SK-N-SH (cell line): Measurements from ENCODE around the gene AP1S1. TPM values are rescaled to one million over a fixed set of nuclear protein-coding genes. Genes with fewer than 3 reads are reported as not detected.
A peak's percentile ranks its signal among the peaks of the same experiment; 100 is the strongest.

ENCODE experiments used
- CTCF ChIA-PET: fragments of 300-600, 350-600 bp; formaldehyde crosslinking; extraction: SDS; loops from one replicate; lab custom pipeline; 2021; lab: Yijun Ruan, JAX
- POLR2A ChIA-PET: fragments of 350-600 bp; sonication (Branson Sonifier 250); formaldehyde crosslinking; extraction: SDS; loops from one replicate; lab custom pipeline; 2020; ENCODE audit warnings: antibody characterized with exemption, inconsistent platforms; lab: Yijun Ruan, JAX
- DNase-seq: peaks from one replicate; pipeline ENCODE4 v3.0.0; 2012
- H2AFZ ChIP-seq: fragments of 200-600 bp; sonication (generic); 2 replicates; pipeline ENCODE4 v1.8.1; 2016; ENCODE audit warnings: antibody characterized with exemption, mild to moderate bottlenecking, low read depth
- H3F3A ChIP-seq: fragments of 200-600 bp; sonication (generic); replicated peaks from 2 replicates; pipeline ENCODE3; 2016; ENCODE audit warnings: antibody characterized with exemption, mild to moderate bottlenecking; ENCODE audit not compliant: insufficient read depth
- H3K27ac ChIP-seq, 2 experiments: fragments of 200-500 bp in 1 of 2; fragments of 200-600 bp in 1 of 2; sonication (Bioruptor generic) in 1 of 2; sonication (generic), shearing (Covaris generic) in 1 of 2; 2 replicates each; pipeline versions ENCODE4 v1.5.1 to v1.6.1; 2014 to 2016; ENCODE audit warnings: low read depth in 2 of 2, inconsistent platforms in 1 of 2, low read length in 1 of 2, mild to moderate bottlenecking in 1 of 2, mixed read lengths in 1 of 2
- H3K27me3 ChIP-seq: fragments of 200-600 bp; sonication (generic), shearing (Covaris generic); 2 replicates; pipeline ENCODE4 v1.6.1; 2016; ENCODE audit warnings: mixed run types; ENCODE audit not compliant: insufficient read depth
- H3K36me3 ChIP-seq, 2 experiments: fragments of 200-500 bp in 1 of 2; fragments of 200-600 bp in 1 of 2; sonication (Bioruptor generic) in 1 of 2; sonication (generic) in 1 of 2; replicated peaks in 1 of 2; 2 replicates each; pipeline versions ENCODE3 to v1.5.1; 2014 to 2016; ENCODE audit warnings: low read length in 1 of 2, mild to moderate bottlenecking in 1 of 2; ENCODE audit not compliant: insufficient read depth in 2 of 2, control insufficient read depth in 1 of 2
- H3K4me1 ChIP-seq, 2 experiments: fragments of 200-500 bp in 1 of 2; fragments of 200-600 bp in 1 of 2; sonication (Bioruptor generic) in 1 of 2; sonication (generic), shearing (Covaris generic) in 1 of 2; 2 replicates each; pipeline versions ENCODE4 v1.5.1 to v1.6.1; 2014 to 2016; ENCODE audit warnings: low read depth in 1 of 2, low read length in 1 of 2, mixed run types in 1 of 2; ENCODE audit not compliant: insufficient read depth in 2 of 2, control insufficient read depth in 1 of 2
- H3K4me2 ChIP-seq: fragments of 200-600 bp; sonication (generic), shearing (Covaris generic); 2 replicates; pipeline ENCODE4 v1.6.1; 2017; ENCODE audit warnings: mixed run types
- H3K4me3 ChIP-seq, 2 experiments: fragments of 200-500 bp in 1 of 2; fragments of 200-600 bp in 1 of 2; sonication (Bioruptor generic) in 1 of 2; sonication (generic), shearing (Covaris generic) in 1 of 2; 2 replicates each; pipeline versions ENCODE4 v1.5.1 to v1.8.1; 2014 to 2016; ENCODE audit warnings: low read depth in 2 of 2, inconsistent platforms in 1 of 2, low read length in 1 of 2, mild to moderate bottlenecking in 1 of 2, mixed read lengths in 1 of 2, moderate library complexity in 1 of 2
- H3K79me2 ChIP-seq: fragments of 200-600 bp; sonication (generic); 2 replicates; pipeline ENCODE4 v1.8.1; 2017; ENCODE audit warnings: mild to moderate bottlenecking; ENCODE audit not compliant: insufficient read depth
- H3K9ac ChIP-seq: fragments of 200-600 bp; sonication (generic); 2 replicates; pipeline ENCODE4 v1.6.1; 2017; ENCODE audit warnings: mixed run types
- H3K9me2 ChIP-seq: fragments of 200-600 bp; sonication (generic); 2 replicates; pipeline ENCODE4 v1.6.1; 2017; ENCODE audit warnings: mixed run types
- H3K9me3 ChIP-seq: fragments of 200-600 bp; sonication (generic); 2 replicates; pipeline ENCODE4 v1.6.1; 2017; ENCODE audit warnings: mixed run types, mild to moderate bottlenecking, moderate library complexity
- H4K20me1 ChIP-seq: fragments of 200-600 bp; sonication (generic); 2 replicates; pipeline ENCODE4 v1.6.1; 2017; ENCODE audit warnings: mild to moderate bottlenecking, mixed run types; ENCODE audit not compliant: insufficient read depth
- ELF1 ChIP-seq: IDR thresholded peaks from 2 replicates; pipeline ENCODE4 v1.4.0; 2012
- EZH2phosphoT487 ChIP-seq: fragments of 200-600 bp; sonication (generic); IDR thresholded peaks from 2 replicates; pipeline ENCODE4 v1.6.1; 2017; ENCODE audit warnings: low read depth, mixed run types, mild to moderate bottlenecking, antibody characterized with exemption, moderate library complexity, borderline replicate concordance
- FOXM1 ChIP-seq: IDR thresholded peaks from 2 replicates; pipeline ENCODE4 v1.4.0; 2012; ENCODE audit warnings: low read depth, mild to moderate bottlenecking
- GATA2 ChIP-seq: sonication (generic); formaldehyde crosslinking; IDR thresholded peaks from 2 replicates; pipeline ENCODE4 v1.5.0; 2020; ENCODE audit warnings: mild to moderate bottlenecking, missing genetic modification reagents
- POLR2AphosphoS5 ChIP-seq: IDR thresholded peaks from 2 replicates; pipeline ENCODE4 v1.6.1; 2012; ENCODE audit warnings: low read depth, low read length
- RAD21 ChIP-seq: IDR thresholded peaks from 2 replicates; pipeline ENCODE4 v1.6.1; 2012; ENCODE audit warnings: mild to moderate bottlenecking, low read length
- RCOR1 ChIP-seq: fragments of 150-350 bp; IDR thresholded peaks from 2 replicates; pipeline ENCODE4 v1.6.1; 2017; ENCODE audit warnings: antibody characterized with exemption, low read length
- RFX5 ChIP-seq: IDR thresholded peaks from 2 replicates; pipeline ENCODE4 v1.6.1; 2012; ENCODE audit warnings: mild to moderate bottlenecking, improper control_type of control experiment, low read length
- SIN3A ChIP-seq: IDR thresholded peaks from 2 replicates; pipeline ENCODE4 v1.6.1; 2012; ENCODE audit warnings: low read depth, mild to moderate bottlenecking, low read length, moderate library complexity, borderline replicate concordance
- TCF12 ChIP-seq: IDR thresholded peaks from 2 replicates; pipeline ENCODE4 v1.4.0; 2012
- WGBS: methylation state at CpG from one replicate; pipeline ENCODE4 v1.1.6; 2017; ENCODE audit warnings: low lambda C conversion rate; 5-methylcytosine and 5-hydroxymethylcytosine counted together
- polyA plus RNA-seq, 3 experiments: library from polyadenylated mRNA; depleted of rRNA; stranded (reverse); fragments of >200 nt; gene quantifications; 2 replicates each; pipeline ENCODE4 v1.2.3, GENCODE V29; 2012
- TF ChIP-seq, protein P1 (sequence below): fragments of 150-350 bp; IDR thresholded peaks from 2 replicates; pipeline ENCODE4 v1.6.1; 2017; ENCODE audit warnings: antibody characterized with exemption, low read length, low read depth, borderline replicate concordance
- TF ChIP-seq, protein P2 (sequence below): fragments of 200-600 bp; sonication (generic); IDR thresholded peaks from 2 replicates; pipeline ENCODE4 v1.6.1; 2017; ENCODE audit warnings: antibody characterized with exemption, mild to moderate bottlenecking, moderate library complexity
- TF ChIP-seq, protein P3 (sequence below): IDR thresholded peaks from 2 replicates; pipeline ENCODE4; 2012

AP1S1 gene
- polyA plus RNA-seq, 1 of the 3 experiments (the other 2 are of a cell fraction): 616 TPM

DNA sequence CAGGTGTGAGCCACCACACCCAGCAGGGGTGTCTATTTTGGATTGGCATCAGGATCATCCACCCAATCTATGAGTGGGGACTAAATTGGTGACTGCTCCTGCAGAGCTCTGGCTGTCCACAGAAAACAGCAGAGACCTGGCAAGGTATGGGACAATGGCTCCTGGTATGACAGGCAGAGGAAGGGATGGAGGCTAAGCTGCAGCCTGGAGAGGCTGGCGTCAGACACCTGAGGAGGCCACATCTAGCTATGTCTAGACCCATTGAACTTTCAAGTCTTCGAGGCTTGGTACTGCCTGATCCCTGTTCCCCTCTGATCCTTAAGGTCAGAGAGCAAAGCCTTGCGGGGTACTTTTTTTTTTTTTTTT, 30.6 kb upstream of the AP1S1 start:
- H3K4me3 ChIP-seq: no peak overlapping the region
- peaks cover 14 to 52% of the 10 kb centered on the region in 2 experiments; a peak in 3 of 4 replicates for H3K4me1 ChIP-seq
- DNase-seq: no peak
- H3K9ac ChIP-seq: no peak overlapping the region; the same call in 1 of the 2 replicates
- peaks cover 80% of the 10 kb centered on the region for H3F3A ChIP-seq
- H3K36me3 ChIP-seq: peaks cover 0 to 16% of the 10 kb centered on the region in 2 experiments
- peaks cover 17% of the 10 kb centered on the region for H4K20me1 ChIP-seq
- POLR2A ChIA-PET: interaction anchor here (0.7 kb wide), 1 partner anchor 10 kb away, joined by 5 read pairs; no protein-coding TSS in a partner anchor
- H3K9me3 ChIP-seq: no peaks in the 10 kb centered on the region
- no peaks in the 10 kb centered on the region for H3K27me3 ChIP-seq
- H3K4me2 ChIP-seq: no peak overlapping the region
- H3K79me2 ChIP-seq: peaks cover 64% of the 10 kb centered on the region
- no peaks in the 10 kb centered on the region for H3K9me2 ChIP-seq
- TF ChIP-seq, protein P1, sequence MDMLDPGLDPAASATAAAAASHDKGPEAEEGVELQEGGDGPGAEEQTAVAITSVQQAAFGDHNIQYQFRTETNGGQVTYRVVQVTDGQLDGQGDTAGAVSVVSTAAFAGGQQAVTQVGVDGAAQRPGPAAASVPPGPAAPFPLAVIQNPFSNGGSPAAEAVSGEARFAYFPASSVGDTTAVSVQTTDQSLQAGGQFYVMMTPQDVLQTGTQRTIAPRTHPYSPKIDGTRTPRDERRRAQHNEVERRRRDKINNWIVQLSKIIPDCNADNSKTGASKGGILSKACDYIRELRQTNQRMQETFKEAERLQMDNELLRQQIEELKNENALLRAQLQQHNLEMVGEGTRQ: no peak
- no peak for TF ChIP-seq GATA2 (CRISPR knock-in tag)
- TF ChIP-seq EZH2phosphoT487: no peak
- TF ChIP-seq TCF12: no peak
- TF ChIP-seq, protein P2, sequence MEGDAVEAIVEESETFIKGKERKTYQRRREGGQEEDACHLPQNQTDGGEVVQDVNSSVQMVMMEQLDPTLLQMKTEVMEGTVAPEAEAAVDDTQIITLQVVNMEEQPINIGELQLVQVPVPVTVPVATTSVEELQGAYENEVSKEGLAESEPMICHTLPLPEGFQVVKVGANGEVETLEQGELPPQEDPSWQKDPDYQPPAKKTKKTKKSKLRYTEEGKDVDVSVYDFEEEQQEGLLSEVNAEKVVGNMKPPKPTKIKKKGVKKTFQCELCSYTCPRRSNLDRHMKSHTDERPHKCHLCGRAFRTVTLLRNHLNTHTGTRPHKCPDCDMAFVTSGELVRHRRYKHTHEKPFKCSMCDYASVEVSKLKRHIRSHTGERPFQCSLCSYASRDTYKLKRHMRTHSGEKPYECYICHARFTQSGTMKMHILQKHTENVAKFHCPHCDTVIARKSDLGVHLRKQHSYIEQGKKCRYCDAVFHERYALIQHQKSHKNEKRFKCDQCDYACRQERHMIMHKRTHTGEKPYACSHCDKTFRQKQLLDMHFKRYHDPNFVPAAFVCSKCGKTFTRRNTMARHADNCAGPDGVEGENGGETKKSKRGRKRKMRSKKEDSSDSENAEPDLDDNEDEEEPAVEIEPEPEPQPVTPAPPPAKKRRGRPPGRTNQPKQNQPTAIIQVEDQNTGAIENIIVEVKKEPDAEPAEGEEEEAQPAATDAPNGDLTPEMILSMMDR: no peak
- TF ChIP-seq RCOR1: no peak
- TF ChIP-seq RFX5: no peak
- TF ChIP-seq, protein P3, sequence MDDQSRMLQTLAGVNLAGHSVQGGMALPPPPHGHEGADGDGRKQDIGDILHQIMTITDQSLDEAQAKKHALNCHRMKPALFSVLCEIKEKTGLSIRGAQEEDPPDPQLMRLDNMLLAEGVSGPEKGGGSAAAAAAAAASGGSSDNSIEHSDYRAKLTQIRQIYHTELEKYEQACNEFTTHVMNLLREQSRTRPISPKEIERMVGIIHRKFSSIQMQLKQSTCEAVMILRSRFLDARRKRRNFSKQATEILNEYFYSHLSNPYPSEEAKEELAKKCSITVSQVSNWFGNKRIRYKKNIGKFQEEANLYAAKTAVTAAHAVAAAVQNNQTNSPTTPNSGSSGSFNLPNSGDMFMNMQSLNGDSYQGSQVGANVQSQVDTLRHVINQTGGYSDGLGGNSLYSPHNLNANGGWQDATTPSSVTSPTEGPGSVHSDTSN: no peak
- TF ChIP-seq POLR2AphosphoS5: no peak
- TF ChIP-seq FOXM1: no peak
- no peak for TF ChIP-seq RAD21
- TF ChIP-seq SIN3A: no peak
- TF ChIP-seq ELF1: no peak
- CTCF ChIA-PET: interaction anchor here (0.6 to 3.4 kb wide), 10 partner anchors 14 to 229 kb away, joined by 3 to 19 read pairs (median 6); no protein-coding TSS in a partner anchor
- H2AFZ ChIP-seq: no peak overlapping the region
- H3K27ac ChIP-seq: peak overlapping the region in 1 of 2 experiments; percentile 98; a peak in 2 of 4 replicates
- 83% methylated on average over 3 of the region's 3 CpGs for WGBS
